Rectal smooth muscle tissue (tissue), 1 donor: ENCODE measurements around the gene ARGLU1.

Experiments
- H3K27ac ChIP-seq: one replicate; pipeline ENCODE4 v1.7.0; 2013; ENCODE audit warnings: low read depth, low read length, inconsistent platforms
- H3K27me3 ChIP-seq: one replicate; pipeline ENCODE4 v1.7.0; 2013; ENCODE audit warnings: low read length; ENCODE audit not compliant: control insufficient read depth, insufficient read depth
- H3K36me3 ChIP-seq: one replicate; pipeline ENCODE4 v1.7.0; 2013; ENCODE audit warnings: low read length; ENCODE audit not compliant: control insufficient read depth, insufficient read depth
- H3K4me1 ChIP-seq: one replicate; pipeline ENCODE4 v1.7.0; 2013; ENCODE audit warnings: low read length; ENCODE audit not compliant: control insufficient read depth, insufficient read depth
- H3K4me3 ChIP-seq: one replicate; pipeline ENCODE4 v1.7.0; 2013; ENCODE audit warnings: low read length
- H3K9ac ChIP-seq: one replicate; pipeline ENCODE4 v1.7.0; 2013; ENCODE audit warnings: low read length

The ARGLU1 gene

GRCh38 chr13:106513025-106513983 lies 54.6 kb downstream of the ARGLU1 start:
- H3K4me3 ChIP-seq: no peak overlapping the region
- no peak overlapping the region for H3K9ac ChIP-seq
- H3K27ac ChIP-seq: no peak overlapping the region
- peaks cover 3% of the 10 kb centered on the region for H3K36me3 ChIP-seq
- no peaks in the 10 kb centered on the region for H3K27me3 ChIP-seq
- peaks cover 20% of the 10 kb centered on the region for H3K4me1 ChIP-seq

GRCh38 chr13:106507560-106508274 lies 60.2 kb downstream of the ARGLU1 start:
- H3K27me3 ChIP-seq: no peaks in the 10 kb centered on the region
- no peak overlapping the region for H3K9ac ChIP-seq
- H3K4me1 ChIP-seq: no peaks in the 10 kb centered on the region
- peak overlapping the region; percentile 38 for H3K27ac ChIP-seq
- no peak overlapping the region for H3K4me3 ChIP-seq
- peaks cover 8% of the 10 kb centered on the region for H3K36me3 ChIP-seq

GRCh38 chr13:106506286-106506685 lies 61.7 kb downstream of the ARGLU1 start:
- Histone ChIP-seq H3K27ac (no peak overlapping the region), H3K4me3 (no peak overlapping the region), H3K4me1 (no peaks in the 10 kb centered on the region), H3K36me3 (peaks cover 6% of the 10 kb centered on the region), H3K27me3 (no peaks in the 10 kb centered on the region), H3K9ac (no peak overlapping the region)

- H3K36me3 ChIP-seq: peaks cover 5% of the 10 kb centered on the region
- no peak overlapping the region for H3K27ac ChIP-seq
- H3K4me1 ChIP-seq: no peaks in the 10 kb centered on the region
- H3K4me3 ChIP-seq: no peak overlapping the region
- H3K27me3 ChIP-seq: no peaks in the 10 kb centered on the region
- no peak overlapping the region for H3K9ac ChIP-seq
These were observed 62.2 kb downstream of the ARGLU1 start for GRCh38 chr13:106505732-106506131.

- H3K4me1 ChIP-seq: peaks cover under 1% of the 10 kb centered on the region
- H3K27ac ChIP-seq: no peak overlapping the region
- peaks cover 5% of the 10 kb centered on the region for H3K36me3 ChIP-seq
- no peaks in the 10 kb centered on the region for H3K27me3 ChIP-seq
- no peak overlapping the region for H3K9ac ChIP-seq
- no peak overlapping the region for H3K4me3 ChIP-seq
These were observed 62.6 kb downstream of the ARGLU1 start for GRCh38 chr13:106505295-106505694.

GRCh38 chr13:106503730-106504453 lies 64.0 kb downstream of the ARGLU1 start:
- Histone ChIP-seq H3K27ac (no peak overlapping the region), H3K36me3 (peaks cover 5% of the 10 kb centered on the region), H3K9ac (no peak overlapping the region), H3K4me3 (no peak overlapping the region), H3K4me1 (peaks cover 6% of the 10 kb centered on the region), H3K27me3 (no peaks in the 10 kb centered on the region)

GRCh38 chr13:106503272-106503671 lies 64.7 kb downstream of the ARGLU1 start:
- H3K27ac ChIP-seq: no peak overlapping the region

GRCh38 chr13:106500445-106500844 lies 67.5 kb downstream of the ARGLU1 start:
- Histone ChIP-seq H3K4me3 (no peak overlapping the region), H3K4me1 (peaks cover 25% of the 10 kb centered on the region), H3K27ac (no peak overlapping the region), H3K36me3 (no peaks in the 10 kb centered on the region), H3K27me3 (no peaks in the 10 kb centered on the region), H3K9ac (no peak overlapping the region)

More at GRCh38 chr13:106503272-106503671, 64.7 kb downstream of the ARGLU1 start:
- no peak overlapping the region for H3K9ac ChIP-seq
- H3K36me3 ChIP-seq: peaks cover 5% of the 10 kb centered on the region
- H3K27me3 ChIP-seq: no peaks in the 10 kb centered on the region
- H3K4me3 ChIP-seq: no peak overlapping the region
- H3K4me1 ChIP-seq: peaks cover 9% of the 10 kb centered on the region

- Histone ChIP-seq H3K4me3 (no peak overlapping the region), H3K9ac (no peak overlapping the region), H3K4me1 (peaks cover 25% of the 10 kb centered on the region), H3K27me3 (no peaks in the 10 kb centered on the region), H3K36me3 (no peaks in the 10 kb centered on the region), H3K27ac (peak overlapping the region; percentile 30)
These were observed 68.0 kb downstream of the ARGLU1 start for GRCh38 chr13:106499896-106500295.

GRCh38 chr13:106499113-106499512 lies 68.8 kb downstream of the ARGLU1 start:
- Histone ChIP-seq H3K36me3 (no peaks in the 10 kb centered on the region), H3K27me3 (no peaks in the 10 kb centered on the region), H3K27ac (peak overlapping the region; percentile 66), H3K4me3 (no peak overlapping the region), H3K9ac (no peak overlapping the region), H3K4me1 (peaks cover 25% of the 10 kb centered on the region)

- H3K27ac ChIP-seq: peak overlapping the region; percentile 66
- peaks cover 25% of the 10 kb centered on the region for H3K4me1 ChIP-seq
- no peaks in the 10 kb centered on the region for H3K36me3 ChIP-seq
- H3K9ac ChIP-seq: no peak overlapping the region
- no peaks in the 10 kb centered on the region for H3K27me3 ChIP-seq
- no peak overlapping the region for H3K4me3 ChIP-seq
These were observed 69.4 kb downstream of the ARGLU1 start for GRCh38 chr13:106498571-106498970.

- peaks cover 25% of the 10 kb centered on the region for H3K4me1 ChIP-seq
- no peak overlapping the region for H3K4me3 ChIP-seq
- H3K9ac ChIP-seq: no peak overlapping the region
- peaks cover 1% of the 10 kb centered on the region for H3K36me3 ChIP-seq
- peak overlapping the region; percentile 66 for H3K27ac ChIP-seq
- no peaks in the 10 kb centered on the region for H3K27me3 ChIP-seq
These were observed 69.8 kb downstream of the ARGLU1 start for GRCh38 chr13:106498158-106498557.
